GM12892 (cell line): ENCODE results near the gene SYT6.

ENCODE experiments used
- POLR2A ChIP-seq: IDR thresholded peaks from 2 replicates; pipeline ENCODE4 v1.6.1; 2011; ENCODE audit warnings: low read depth, low read length, control low read depth
- POLR2AphosphoS5 ChIP-seq: IDR thresholded peaks from 2 replicates; pipeline ENCODE4 v1.6.1; 2011; ENCODE audit warnings: low read depth, low read length, control low read depth
- TAF1 ChIP-seq: IDR thresholded peaks from 2 replicates; pipeline ENCODE4 v1.6.1; 2011; ENCODE audit warnings: low read depth, mild to moderate bottlenecking, control low read depth, low read length, borderline replicate concordance

- TF ChIP-seq TAF1 (no peak), POLR2AphosphoS5 (no peak), POLR2A (no peak)
These were observed 23.6 kb upstream of the SYT6 start for GRCh38 chr1:114177282-114177681.
